Activated naive CD8-positive, alpha-beta T cell treated with anti-CD3 and anti-CD28 coated beads, Interleukin-2, amount 50 U/mL, for 16 hours (primary cell): ENCODE data around the gene TMPRSS11D.

Source experiments
- DNase-seq: peaks from one replicate; pipeline ENCODE4 v3.0.0-alpha.2; 2020; ENCODE audit warnings: low read depth, low spot score

Gene TMPRSS11D, protein sequence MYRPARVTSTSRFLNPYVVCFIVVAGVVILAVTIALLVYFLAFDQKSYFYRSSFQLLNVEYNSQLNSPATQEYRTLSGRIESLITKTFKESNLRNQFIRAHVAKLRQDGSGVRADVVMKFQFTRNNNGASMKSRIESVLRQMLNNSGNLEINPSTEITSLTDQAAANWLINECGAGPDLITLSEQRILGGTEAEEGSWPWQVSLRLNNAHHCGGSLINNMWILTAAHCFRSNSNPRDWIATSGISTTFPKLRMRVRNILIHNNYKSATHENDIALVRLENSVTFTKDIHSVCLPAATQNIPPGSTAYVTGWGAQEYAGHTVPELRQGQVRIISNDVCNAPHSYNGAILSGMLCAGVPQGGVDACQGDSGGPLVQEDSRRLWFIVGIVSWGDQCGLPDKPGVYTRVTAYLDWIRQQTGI

DNA sequence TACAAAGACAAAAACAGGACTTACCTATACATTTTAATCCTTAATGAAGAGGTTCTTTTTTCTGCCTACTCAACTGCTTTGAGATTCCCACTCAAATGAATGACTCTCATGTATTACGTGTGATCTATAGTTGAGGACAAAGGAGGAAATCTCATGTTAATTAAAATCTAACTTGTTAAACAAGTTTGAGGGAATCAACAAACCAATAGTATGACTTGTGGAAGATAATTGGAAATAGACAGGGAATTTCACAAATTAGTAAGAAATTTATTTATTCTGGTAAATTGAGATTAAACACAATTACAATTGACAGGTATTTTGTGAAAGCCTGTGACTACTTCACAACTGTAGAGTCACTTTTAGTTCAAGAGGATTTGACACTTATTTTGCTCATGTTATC lies at the start of gene TMPRSS11D:
Gene TMPRSS11D (minus strand): TSS at position 101 of the 400 bp plus-strand sequence. CDS start 69 bp downstream, at position 32.
- no peak for DNase-seq

DNA sequence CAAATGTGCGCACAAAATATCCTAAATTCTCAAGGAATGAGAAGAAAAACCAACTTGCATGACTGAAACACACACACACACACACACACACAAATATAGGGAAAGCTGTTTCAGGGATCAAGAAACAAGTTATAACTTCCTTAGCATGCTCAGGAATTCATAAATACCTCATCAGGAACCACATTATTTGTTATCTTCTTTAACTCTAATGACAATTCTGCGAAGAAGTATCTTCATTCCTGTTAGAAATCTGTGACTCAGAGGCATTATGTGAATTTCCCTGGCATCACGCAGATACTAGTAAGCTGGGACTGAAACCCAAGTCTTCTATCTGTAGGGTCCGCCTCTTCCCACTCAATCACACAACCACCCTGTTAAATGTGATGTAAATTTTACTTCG lies 49.2 kb upstream of the TMPRSS11D start:
- no peak for DNase-seq

DNA sequence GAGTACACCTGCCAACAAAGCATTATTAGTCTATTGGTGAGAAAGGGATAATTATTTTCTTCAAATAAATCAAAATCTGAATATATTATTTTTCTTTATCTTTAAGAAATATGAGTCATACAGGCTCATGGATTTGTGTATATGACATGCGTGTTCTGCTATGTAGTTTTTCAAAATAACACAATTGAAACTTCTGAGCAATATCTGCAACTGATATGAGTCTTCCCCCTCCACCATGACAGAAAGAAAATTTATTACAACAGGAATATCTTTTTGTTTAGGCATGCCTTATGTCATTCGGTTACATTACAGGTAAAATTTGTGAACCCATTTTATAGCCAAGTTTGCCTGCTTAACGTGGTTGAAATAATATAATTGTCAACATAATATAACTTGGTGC lies 47.5 kb upstream of the TMPRSS11D start:
- no peak for DNase-seq

DNA sequence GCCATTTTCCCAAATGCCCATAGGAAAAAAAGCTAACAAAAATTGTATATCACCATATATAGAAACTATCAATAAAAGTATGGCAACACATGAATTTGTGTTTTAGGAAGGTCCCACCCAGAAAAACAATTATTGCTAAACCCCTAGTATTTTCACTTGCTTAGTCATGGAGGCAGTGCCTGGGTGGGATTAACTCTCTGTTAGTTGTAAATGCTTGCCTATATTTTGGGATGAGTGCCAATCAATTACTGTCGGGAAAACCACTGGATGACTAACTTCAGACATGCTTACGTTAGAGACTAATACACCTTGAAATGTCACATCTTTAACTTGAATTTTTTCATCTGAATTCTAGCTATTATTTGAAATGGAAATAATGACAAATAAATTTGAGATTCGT lies 45.6 kb upstream of the TMPRSS11D start:
- no peak for DNase-seq

DNA sequence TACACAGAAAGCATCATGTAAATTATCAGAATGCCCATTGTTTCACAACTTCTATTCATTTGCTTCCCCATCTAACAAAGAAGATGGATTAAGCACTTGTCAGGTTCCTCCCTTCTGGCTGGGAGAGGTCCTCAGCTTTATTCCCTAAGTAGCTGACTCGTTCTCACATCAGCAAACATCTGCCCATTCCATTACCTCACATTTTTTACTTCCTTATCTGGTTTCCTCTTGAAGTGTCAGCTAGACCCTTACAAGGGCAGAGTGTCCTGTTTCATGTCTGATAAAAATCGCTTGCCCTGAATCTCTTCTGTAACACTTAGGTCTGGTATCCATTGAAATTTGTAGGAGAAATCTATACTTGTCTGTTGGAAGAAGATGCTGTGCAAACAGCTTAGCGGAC lies 44.7 kb upstream of the TMPRSS11D start:
- DNase-seq = no peak

DNA sequence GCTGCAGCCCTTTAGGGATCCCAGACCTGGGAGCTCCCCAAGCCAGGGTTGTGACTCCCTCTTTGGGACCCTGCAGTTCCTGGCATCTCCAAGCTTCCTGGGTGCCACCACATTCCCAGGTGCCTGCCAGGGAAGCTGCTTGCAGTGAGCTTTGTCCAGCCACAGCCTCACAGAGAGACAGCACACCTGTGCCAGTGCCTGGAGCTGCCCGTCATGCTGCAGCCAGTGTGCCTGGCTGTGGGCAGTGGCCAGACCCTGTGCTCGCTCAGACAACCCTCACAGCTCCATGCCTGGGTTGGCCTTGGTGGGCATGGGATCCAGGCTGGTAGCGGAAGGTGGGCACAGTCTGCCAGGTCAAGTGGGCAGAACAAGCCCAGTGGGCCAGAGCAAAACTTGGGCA lies 43.4 kb upstream of the TMPRSS11D start:
- DNase-seq = no peak

DNA sequence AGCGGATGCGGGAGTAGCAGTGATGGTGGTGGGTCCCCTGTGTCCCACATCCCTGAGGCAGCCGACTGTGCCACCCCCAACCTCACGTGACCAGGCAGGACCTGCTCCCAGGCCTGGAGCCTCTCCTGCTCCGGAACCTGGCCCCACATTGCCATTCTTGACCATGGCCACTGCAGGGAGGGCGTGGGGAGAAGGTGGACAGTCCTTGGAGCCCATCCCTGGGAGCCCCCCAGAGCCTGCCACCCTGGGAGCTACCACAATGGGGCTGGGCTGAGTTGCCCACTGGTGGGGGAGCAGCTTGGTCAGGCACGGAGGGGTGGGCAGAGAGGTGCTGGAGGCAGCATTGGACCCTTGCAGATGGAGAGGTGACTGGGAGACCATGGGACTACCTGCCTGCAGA lies 42.7 kb upstream of the TMPRSS11D start:
- DNase-seq = no peak

DNA sequence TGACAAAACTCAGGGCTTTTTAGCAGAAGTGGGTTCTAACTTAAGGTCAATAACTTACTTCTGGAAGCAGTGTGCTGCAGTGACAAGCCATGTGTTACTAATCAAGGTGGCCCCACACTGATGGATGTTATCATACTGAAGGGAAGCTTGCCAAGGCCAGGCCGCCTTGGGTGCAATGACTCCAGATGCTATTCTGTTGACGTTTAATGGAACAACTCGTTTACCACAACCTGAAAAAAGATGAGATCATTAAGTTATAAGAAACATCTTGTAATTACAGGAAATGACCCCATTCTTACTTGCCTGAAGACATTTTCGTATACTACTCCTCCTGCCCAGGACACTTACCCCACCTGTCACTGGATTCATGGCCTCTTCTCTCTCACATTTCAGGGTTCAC lies 38.9 kb upstream of the TMPRSS11D start:
- no peak for DNase-seq

DNA sequence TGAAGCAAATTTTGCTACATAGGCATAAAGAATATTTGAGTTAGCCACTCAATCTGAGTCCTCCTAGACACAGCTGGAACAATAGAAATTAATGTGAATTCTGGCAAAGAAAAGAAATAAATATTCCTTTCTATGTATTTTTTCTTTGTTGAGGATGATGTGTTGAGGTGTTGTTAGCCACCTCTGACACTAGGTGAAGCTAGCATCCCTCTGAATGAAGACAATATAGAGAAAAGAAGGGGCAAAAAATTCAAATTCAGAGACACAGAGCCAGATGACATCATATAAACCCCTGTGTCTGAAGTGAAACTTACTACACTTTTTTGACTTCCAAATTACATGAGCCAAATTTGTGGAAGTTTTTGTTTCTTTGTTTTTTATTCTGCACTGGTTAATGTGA lies 34.6 kb upstream of the TMPRSS11D start:
- no peak for DNase-seq

DNA sequence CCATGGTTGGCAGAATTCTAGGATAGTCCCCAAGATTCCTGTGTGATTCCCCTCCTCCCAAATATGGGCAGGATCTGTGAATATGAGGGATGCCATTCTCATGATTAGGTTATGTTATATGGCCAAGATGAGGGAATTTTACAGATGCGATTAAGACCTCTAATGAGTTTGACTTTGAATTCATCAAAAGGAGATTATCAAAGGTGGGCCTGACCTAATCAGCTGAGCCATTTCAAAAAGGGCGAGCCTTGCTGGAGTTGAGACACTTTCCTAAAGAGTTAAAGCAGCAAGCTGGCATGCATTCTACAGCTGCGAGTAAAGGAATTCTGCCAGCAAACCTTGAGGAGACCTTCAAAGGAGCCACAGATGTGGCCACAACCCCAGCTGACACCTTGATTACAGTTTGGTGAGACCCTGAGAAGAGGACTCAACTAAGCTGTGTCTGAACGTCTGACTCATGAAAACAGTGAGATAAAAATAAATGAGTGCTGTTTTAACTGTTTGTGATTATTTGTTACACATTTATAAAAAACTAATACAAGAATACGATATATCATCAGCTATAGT lies 31.7 kb upstream of the TMPRSS11D start:
- no peak for DNase-seq

DNA sequence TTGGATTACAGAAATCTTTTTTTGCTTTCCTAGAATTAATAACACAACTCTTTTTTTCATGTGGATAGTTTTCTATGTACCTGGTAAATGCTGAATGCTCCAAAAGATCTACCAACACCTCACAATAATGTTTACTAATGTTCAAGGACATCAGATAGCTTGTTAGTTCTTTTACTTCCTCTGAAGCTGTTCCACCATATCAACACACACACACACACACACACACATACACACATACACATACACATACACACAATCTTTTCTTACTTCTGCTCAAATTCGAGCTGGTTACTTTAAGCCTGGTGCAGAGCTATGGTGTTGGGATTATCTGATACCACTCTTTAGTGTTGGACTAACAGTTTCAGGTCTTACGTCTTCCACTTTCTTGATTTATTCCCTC lies 28.3 kb upstream of the TMPRSS11D start:
- DNase-seq = no peak

DNA sequence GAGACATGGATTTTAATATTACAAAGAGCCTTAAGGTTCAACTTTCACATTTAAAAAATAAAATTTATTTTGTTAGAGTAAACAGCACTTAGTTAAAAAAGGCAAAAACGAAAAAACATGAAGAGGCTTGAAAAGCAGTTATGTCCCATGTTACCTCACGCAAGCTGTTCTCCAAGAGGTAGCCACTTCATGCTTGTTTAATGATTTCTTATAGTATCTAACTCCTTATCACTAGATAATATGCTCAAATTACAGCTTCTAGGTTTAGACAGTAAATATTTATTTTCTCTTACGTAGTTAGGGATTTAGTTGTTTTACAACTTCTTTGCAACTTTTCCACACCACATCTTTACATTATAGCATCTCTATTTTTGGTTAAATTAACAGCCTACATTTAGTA lies 27.8 kb upstream of the TMPRSS11D start:
- DNase-seq = no peak

DNA sequence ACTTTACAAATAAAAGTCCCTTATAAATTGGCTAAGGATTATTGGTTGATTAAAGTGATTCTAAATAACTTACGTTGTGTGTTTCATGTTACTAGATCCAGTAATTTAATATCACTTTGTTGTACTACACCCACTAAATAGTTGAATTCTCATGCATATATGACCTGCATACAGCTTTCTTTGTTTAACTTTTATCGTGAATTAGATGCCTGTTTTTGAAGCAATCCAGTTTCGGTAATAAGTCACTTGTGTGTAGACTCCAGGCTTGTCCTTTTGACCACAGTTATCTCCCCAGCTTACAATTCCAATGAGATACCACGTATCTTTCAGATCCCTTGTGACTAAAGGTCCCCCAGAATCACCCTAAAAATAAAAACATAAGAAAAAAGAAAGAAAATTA lies 27.3 kb upstream of the TMPRSS11D start:
- DNase-seq = no peak

DNA sequence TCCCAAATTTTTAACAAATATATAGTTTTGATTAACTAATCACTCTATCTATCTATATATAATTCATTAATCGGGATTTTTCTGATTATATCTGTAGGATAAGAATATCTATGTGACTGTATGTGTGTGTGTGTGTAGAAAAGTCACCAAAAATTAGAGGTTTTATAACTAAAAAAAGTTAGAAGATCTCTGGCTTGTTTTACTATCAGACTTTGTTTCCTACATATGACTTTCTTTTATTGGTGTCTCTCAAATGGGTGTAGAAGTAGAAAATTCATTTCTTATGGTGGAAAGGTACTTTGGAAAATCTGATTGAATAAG lies 26.7 kb upstream of the TMPRSS11D start:
- DNase-seq = no peak

DNA sequence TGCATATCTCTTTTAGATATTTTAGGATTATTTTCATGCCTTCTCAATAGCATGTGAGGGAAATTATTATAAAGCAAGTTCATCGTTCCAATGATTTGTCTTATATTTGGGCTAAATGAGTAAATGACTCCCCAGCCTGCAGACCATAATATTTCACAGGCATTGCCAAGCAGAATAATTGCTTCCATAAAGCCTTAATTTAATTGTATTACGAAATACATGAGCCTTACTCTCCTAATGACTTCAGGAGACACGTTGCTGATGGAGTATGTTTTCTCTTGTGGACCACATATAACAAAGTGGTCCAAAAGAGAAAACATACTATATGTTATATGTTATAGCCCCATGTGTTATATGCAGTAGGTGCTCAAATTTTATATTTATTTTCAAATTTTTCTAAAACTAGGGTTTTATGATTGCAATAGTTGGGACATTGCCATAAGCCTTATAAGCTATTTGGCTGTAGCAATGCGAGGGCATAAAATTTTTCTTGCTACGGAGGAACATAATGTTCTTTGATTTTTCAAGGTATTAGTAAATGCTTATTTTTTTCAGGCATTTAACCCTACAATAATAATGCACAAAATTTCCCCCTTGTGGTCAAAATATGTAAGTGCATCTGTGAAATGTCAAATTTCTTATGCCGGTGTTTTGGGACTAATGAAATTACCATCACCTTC lies 26.2 kb upstream of the TMPRSS11D start:
- no peak for DNase-seq

DNA sequence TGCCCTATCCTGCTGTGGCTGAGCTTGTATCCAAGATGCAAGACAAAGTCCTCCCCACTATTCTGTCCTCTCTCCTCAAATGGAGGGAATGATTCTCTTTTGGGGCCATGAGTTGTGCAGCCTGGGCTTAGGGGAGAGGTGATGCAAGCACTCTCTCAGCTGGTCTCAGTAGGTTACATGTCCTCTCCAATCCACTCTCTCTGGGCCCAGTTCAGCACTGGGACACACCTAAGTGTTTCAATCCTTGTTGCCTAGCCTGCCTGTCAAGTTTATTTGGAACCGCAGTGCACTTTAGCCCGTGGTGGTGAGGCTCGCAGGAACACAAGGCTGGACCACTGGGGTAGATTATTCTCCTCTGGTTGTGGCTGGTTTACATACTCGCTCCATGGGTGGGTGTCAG lies 23.8 kb upstream of the TMPRSS11D start:
- DNase-seq = no peak

DNA sequence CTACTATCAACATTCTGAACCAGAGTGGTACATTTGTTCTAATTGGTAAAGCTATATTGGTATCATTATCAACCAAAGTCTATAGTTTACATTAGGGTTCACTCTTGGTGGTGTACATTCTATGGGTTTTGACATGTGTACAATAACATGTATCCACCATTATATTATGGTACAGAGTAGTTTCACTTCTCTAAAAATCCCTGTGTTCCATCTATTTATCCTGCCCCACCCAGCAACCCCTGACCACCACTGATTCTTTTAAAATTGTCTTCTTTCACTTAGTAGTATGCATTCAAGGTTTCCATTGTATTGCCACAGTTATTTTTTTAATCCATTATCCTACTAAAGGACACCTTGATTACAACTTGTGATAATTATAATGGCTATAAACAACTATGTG lies 15.3 kb upstream of the TMPRSS11D start:
- DNase-seq = no peak

DNA sequence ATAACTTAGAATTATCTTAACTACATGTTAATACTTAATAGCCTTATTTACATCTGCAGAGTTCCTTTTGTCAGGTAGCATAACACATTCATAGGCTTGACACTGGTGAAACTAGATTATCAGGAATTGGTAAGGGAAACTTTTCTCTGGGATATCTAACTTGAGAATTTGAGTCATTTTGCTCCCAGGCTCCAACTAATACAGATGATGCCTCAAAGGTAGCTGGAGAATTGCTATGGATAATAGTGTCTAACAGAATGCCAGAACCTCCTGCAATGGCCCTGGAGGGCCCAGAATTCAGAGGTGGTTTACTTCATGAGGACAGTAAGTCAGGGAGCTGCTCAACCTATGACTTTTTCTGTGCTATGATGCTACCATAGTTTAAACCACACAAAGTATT lies 13.9 kb upstream of the TMPRSS11D start:
- no peak for DNase-seq

DNA sequence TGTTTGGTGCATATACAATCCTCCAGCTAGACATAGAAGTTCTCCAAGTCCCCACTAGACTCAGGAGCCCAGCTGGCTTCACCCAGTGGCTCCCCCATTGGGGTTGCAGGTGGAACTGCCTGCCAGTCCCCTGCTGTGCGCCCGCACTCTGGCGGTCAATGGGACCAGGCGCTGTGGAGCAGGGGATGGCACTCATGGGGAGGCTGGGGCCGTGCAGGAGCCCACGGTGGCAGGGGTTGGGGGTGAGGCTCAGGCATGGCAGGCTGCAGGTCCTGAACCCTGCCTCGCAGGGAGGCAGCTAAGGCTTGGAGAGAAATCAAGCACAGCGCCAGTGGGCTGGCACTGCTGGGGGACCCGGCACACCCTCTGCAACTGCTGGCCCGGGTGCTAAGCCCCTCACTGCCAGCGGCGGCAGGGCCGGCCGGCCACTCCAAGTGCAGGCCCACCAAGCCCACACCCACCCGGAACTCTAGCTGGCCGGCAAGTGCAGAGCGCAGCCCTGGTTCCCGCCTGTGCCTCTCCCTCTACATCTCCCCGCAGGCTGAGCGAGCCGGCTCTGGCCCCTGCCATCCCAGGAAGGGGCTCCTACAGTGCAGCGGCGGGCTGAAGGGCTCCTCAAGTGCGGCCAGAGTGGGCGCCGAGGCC lies 12.7 kb upstream of the TMPRSS11D start:
- no peak for DNase-seq

DNA sequence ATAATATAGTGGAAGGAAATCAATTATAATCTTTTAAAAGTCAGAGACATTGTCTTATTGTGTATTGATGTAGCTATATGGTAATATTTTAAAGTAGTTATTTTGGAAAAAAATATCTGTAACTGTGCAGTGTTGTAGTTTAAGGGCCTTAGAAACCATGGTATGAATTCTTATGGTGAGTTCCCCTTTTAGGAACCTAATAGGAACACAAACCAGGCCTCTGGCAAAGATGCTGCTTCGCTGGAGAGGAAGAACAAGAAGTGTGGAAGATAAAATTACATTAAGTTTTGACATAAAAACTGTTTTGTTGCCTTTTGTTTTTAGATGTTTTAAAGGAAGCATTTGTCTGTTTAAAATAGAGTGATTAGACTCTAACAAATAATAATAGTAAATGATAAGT lies 10.9 kb upstream of the TMPRSS11D start:
- DNase-seq = no peak

DNA sequence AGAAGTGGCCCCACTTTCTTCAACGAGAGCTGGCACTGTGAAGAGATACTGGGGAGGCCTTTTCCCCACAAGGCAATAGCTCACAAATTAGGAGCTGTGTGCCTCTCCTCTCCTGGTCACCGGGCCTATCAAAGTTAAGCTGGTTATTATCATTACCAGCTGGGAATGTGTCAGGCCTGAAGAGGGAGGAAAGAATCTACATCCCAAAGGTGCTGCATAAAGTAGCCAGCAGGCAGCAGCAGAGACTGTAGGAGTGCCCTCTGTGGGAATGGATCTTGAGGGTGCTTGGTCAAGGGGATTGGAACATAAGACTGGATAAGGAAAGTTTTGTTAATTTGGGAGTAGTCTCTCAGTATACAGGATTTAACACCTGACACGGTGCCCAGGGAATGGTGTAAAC lies 9.1 kb upstream of the TMPRSS11D start:
- no peak for DNase-seq

DNA sequence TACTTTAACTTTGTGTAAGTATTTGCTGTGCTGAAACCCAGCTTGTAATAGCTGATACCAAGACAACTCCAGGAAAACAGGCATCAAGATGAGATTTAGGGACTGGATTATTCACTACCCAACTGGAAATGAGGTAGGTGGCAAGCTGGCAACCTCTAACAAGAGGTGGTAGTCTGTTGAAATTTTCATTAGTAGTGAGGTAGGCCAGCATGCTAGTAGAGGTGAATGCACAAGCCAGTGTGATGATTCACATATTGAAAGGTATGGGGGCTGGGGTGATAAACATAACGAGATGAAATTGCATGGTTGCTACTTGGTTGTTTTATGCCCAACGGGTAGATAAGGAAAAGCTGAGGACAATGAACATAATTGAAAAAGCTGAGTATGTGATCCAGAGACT lies 8.5 kb upstream of the TMPRSS11D start:
- DNase-seq = no peak

DNA sequence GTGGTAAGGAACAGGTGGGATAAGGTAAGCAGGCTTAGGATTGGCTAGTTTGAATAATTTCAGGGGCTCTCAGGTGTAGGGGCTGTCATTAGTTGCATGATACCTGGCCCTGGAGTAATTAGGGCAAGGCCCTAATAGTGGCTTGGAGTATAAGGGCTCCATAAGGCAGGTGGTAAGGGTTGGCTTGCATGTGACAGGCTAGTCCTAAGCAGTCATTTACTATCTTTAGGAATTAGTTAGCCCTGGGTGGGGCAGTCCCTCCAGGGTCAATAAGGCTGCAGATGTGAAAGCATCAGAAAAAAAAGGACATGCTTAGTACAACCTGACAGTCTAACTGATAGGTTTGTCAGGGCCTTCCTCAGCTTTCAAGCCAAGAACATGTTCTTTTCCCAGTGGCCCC lies 7.8 kb upstream of the TMPRSS11D start:
- no peak for DNase-seq
